HG03060 (cell line): Measurements from ENCODE around the gene CEP170B.

Experiments
- ATAC-seq: cut with Tn5 transposase; IDR thresholded peaks from one replicate; pipeline ENCODE4 v1.9.1; 2021; ENCODE audit warnings: low read depth, moderate number of reproducible peaks; ENCODE audit not compliant: unreplicated experiment

The CEP170B gene

DNA sequence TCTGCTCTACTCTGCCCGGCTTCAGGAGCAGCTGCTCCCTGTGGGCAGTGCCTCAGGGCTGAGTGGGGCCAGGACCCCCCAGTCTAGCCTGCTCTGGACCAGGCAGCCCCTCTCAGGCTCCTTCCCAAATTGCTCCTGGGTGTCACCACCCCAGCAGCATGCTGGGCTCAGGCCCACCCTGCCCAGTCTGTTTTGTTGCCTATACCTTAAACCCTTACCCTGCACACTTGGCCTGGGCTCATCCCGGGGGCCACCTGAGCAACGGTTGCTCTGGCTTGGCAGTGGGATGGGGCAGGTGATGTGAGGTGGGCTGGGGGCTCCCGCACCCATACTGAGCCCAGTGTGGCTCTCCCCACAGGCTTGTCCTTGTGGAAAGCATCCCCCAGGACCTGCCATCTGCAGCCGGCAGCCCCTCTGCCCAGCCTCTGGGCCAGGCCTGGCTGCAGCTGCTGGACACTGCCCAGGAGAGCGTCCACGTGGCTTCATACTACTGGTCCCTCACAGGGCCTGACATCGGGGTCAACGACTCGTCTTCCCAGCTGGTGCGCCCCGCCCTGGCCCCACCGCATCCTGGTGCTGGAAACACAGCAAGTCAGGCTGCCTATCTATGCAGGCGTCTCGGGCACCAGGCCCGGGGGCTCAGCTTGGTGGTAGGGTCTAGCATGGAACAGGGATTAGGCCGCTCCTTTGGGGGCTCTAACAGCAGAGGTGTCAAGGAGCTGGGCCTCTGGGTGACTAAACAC lies 63.5 kb downstream of the CEP170B start:
- ATAC-seq, result no peak

GRCh38 chr14:104929268-104930230 lies 64.5 kb downstream of the CEP170B start:
- ATAC-seq, result no peak

- ATAC-seq, result no peak
Measured at GRCh38 chr14:104930526-104931303, 65.6 kb downstream of the CEP170B start.

DNA sequence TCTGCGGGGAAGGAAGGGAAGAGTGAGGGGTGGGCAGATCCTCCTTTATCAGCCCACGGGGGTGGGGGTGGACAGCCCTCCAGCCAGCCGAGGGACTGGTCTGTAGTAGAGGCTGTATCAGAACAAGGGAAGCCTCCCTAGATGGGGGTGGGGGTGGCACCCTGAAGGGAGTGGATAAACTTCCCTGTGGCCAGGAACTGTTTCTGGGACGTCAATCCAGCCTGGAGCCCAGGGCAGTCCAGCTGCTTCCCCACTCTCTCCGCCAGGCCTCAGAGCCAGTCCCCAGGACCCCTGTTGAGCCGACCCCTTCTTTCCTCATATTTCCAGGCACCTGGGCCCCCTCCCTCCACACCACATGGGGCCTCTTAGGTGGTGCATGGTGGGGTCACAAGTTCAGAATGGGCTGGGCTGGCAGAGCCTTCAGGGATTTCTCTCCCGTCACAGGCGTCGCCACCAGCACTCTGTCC lies 66.3 kb downstream of the CEP170B start:
- no peak for ATAC-seq

DNA sequence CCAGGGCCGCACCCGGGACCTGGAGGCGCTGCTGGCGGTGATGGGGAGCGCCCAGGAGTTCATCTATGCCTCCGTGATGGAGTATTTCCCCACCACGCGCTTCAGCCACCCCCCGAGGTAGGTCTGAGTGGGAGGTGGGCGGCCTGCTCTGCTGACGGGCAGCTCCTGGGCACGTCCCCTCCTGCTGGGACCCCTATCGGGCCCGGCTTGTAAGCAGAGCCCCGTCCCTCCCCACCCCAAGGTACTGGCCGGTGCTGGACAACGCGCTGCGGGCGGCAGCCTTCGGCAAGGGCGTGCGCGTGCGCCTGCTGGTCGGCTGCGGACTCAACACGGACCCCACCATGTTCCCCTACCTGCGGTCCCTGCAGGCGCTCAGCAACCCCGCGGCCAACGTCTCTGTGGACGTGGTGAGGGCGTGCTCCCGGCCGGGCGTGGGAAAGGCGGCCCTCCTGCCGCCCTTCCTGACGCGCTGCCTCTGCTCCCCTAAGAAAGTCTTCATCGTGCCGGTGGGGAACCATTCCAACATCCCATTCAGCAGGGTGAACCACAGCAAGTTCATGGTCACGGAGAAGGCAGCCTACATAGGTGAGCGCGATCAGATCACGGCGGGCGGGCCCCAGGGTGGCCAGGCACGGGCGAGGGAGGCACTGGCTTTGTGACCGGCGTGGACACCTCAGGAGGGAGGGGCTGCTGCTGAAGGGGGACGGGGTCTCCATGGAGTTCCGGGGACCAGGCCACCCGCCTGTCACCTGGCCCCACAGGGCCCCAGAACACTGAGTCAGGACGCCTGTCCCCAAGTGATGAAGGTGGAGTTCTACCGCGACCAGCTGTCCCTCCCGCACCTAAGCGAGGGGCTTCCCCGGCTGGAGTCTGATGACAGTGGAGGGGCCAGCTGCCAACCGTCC lies 67.0 kb downstream of the CEP170B start:
- ATAC-seq, result no peak

GRCh38 chr14:104932676-104933631 lies 67.9 kb downstream of the CEP170B start:
- ATAC-seq, result no peak

GRCh38 chr14:104933746-104934733 lies 69.0 kb downstream of the CEP170B start:
- ATAC-seq, result no peak

- no peak for ATAC-seq
Measured at GRCh38 chr14:104935026-104935650, 70.1 kb downstream of the CEP170B start.

- ATAC-seq, result no peak
Measured at GRCh38 chr14:104935955-104936354, 70.9 kb downstream of the CEP170B start.

DNA sequence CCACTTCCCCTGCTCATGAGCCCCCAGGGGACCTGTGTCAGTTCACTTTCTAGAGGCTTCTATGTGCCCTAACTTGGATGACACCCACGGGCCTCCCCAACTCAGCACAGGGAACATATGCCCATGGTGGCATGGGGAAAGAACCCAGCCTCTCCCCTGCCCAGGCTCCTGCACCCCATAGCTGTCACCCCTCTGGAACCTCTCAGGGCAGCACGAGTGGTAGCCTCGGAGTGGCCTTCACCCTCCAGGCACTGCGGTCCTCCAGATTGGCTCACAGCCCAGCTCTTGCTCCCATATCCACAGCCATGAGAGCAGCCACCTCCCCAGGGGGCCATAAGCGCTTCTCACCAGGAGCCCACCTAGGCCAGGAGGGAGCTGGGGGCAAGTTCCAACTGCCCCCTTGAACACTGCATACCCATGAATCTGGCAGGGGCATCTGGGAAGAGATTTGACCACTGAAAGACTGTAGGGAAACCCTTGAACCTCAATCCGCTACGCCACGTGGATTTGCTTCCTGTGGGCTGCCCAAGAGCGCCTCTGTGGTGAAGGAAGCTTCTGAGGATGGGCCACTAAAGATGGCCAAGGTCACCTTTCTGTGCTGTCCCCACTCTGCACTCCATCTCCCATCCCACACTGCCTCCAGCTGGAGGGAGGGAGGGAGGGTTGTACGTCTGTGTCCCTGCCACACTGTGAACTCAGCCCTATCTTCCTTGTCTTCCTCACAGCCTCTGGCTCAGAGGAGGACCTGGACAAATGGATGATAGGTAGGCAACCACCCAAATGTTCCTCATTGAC lies 71.5 kb downstream of the CEP170B start:
- no peak for ATAC-seq

- ATAC-seq, result no peak
Measured at GRCh38 chr14:104937161-104937560, 72.1 kb downstream of the CEP170B start.

GRCh38 chr14:104937694-104938365 lies 72.8 kb downstream of the CEP170B start:
- ATAC-seq, result no peak

GRCh38 chr14:104938436-104938835 lies 73.4 kb downstream of the CEP170B start:
- no peak for ATAC-seq

GRCh38 chr14:104938960-104939359 lies 73.9 kb downstream of the CEP170B start:
- no peak for ATAC-seq

GRCh38 chr14:104939666-104940410 lies 74.8 kb downstream of the CEP170B start:
- no peak for ATAC-seq
